Measurements from ENCODE around the gene SMARCD1.

SMARCD1 gene

DNA sequence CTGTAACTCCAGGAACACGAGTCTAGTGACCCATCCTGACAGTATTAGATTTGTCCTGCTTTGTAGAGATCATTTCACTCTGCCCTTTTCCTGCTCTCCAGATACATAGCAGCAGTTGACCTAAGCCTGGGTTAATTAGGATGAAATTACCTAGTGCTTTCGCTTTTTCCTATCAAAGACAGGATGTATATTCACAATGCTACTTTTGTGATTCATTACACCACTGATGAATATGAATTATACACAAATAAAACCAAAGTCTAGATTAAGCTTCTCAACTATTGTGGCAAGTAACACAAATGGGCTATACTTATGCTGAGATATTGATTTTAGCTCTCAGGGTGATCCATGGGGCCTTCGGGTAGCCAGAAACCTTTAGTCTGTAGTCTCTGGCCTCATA, 64.2 kb downstream of the SMARCD1 start:
- no peak for DNase-seq
